HG03575 (cell line): Measurements from ENCODE around the gene ZNF221.
A peak's percentile ranks its signal among the peaks of the same experiment; 100 is the strongest.
"Not testable (repeated sequence)": the region's sequence is repeated elsewhere in the genome, so short reads cannot be mapped to it uniquely, and the experiment has no call there.

Source experiments
- ATAC-seq: cut with Tn5 transposase; IDR thresholded peaks from one replicate; pipeline ENCODE4 v1.9.1; 2021; ENCODE audit not compliant: unreplicated experiment, insufficient number of reproducible peaks, low FRiP score; ENCODE audit errors: extremely low read depth

The ZNF221 gene

DNA sequence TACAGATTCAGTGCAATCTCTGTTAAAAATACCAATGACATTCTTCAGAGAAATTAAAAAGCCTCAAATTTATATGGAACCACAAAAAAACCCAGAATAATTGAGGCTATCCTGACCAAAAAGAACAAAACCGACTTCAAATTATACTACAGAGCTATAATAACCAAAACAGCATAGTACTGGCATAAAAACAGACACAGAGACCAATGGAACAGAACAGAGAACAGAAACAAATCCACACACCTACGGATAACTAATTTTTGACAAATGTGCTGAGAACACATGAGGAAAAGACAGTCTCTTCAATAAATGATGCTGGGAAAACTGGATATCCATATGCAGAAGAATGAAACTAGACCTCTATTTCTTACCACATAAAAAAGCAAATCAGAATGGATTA is 1.2 kb upstream of the ZNF221 start:
- not testable (repeated sequence) for ATAC-seq

GRCh38 chr19:43956827-43957226 is 5.8 kb downstream of the ZNF221 start:
- no peak for ATAC-seq

- no peak for ATAC-seq
These were observed 6.9 kb downstream of the ZNF221 start for GRCh38 chr19:43957891-43958290.

DNA sequence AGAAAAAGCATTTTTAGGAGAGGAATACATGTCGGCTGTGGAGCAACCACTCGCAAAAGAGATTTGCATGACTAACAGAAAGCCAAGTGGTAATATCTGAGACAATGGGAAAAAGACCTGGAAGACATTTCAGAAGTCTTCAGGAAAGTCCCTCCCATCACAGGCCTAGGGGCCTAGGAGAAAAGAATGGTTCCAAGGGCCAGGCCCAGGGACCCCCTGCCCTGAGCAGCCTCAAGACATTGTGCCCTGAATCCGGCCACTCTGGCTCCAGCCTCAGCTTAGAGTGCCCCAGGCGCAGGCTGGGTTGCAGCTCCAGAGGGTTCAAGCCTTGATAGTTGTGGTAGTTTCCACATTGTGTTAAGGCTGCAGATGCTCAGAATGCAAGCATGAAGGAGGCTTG is 9.4 kb downstream of the ZNF221 start:
- no peak for ATAC-seq

GRCh38 chr19:43966079-43966694 is 15.2 kb downstream of the ZNF221 start:
- ATAC-seq: no peak

- ATAC-seq: no peak
These were observed 25.7 kb downstream of the ZNF221 start for GRCh38 chr19:43976732-43977131.

- ATAC-seq: no peak
These were observed 32.5 kb downstream of the ZNF221 start for GRCh38 chr19:43983544-43983911.

GRCh38 chr19:43983912-43984686 is 33.1 kb downstream of the ZNF221 start, which contains the start of gene ZNF155:
Gene ZNF155, plus strand, starts transcription at chr19:43984188. Its CDS starts 4,356 bp downstream, at chr19:43988544.
- no peak for ATAC-seq

- no peak for ATAC-seq
These were observed 33.6 kb downstream of the ZNF221 start for GRCh38 chr19:43984687-43985000.

DNA sequence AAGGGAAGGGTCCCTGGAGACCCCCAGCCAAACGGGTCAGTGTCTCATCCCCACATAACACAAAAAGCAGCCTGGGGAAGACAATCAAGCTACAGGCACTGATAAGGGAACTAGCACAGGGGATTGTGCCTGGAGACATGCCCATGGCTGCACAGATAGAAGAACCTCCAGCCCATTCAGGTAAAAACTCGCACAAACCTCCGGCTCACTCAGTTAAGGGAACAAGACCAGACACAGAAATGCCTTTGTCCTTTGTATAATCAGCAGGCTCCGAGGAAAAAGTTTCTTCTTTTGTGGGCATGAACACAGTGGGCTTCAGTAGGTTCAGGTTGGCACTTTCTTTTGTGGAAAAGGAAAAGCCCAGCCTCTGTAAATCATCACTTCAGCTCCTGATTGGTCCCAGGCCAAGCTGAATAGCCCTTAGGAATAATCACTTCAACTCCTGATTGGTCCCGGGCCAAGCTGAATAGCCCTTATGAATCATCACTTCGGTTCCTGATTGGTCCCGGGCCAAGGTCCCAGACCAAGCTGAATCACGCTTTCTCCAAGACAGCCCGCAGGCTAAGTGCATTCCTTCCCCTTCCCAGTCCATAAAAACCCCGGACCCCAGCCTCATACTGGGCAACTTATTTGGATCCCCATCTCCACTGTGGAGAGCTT is 46.7 kb downstream of the ZNF221 start:
- ATAC-seq: no peak

GRCh38 chr19:44002212-44002565 is 51.2 kb downstream of the ZNF221 start:
- ATAC-seq: no peak

DNA sequence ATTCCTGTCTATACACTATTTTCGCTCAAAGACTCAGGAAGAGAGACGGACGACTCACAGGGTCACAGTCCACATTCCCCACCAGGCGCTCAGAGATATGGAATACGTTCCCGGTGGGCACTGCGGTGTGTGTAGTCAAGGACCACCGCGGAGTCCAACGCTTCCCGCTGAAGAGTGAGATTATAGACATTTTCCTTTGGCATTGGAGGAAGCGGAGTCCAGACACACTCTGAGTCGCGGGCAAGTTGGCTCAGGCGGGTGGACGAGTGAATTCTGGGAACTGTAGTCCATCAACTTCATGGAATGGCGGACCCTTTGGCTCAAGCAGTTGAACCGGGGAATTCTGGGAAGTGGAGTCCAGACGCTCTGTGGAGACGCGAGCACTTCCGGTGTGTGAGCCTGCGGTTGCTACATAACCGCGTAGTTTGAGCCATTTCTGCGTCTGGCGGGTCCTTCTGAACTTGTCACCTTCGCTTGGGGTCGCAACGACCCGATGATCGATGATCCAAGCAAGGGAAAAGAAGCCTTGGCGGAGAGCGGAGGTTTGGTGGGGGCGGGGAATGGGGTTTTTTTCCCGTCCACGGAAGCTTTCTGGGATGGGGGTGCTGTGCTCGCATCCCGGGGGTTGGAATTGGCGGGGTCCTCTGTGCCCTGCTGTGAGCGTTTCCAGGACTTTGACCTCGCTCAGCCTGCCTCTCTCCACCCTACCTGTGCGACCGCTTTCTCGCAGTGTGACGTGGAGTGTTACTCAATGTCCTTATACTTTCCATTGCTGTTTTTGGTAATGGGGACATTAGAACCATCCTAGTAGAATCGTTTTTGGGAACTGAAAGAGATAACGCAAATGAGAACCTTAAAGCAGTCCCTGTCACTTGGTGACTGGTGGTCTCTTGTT is 51.8 kb downstream of the ZNF221 start, which contains the start of gene ZNF230:
TSS of gene ZNF230 (plus strand) at position 392 of the 895 bp plus-strand sequence. CDS start 4,122 bp downstream, outside the sequence.
- ATAC-seq: peak; percentile 69

DNA sequence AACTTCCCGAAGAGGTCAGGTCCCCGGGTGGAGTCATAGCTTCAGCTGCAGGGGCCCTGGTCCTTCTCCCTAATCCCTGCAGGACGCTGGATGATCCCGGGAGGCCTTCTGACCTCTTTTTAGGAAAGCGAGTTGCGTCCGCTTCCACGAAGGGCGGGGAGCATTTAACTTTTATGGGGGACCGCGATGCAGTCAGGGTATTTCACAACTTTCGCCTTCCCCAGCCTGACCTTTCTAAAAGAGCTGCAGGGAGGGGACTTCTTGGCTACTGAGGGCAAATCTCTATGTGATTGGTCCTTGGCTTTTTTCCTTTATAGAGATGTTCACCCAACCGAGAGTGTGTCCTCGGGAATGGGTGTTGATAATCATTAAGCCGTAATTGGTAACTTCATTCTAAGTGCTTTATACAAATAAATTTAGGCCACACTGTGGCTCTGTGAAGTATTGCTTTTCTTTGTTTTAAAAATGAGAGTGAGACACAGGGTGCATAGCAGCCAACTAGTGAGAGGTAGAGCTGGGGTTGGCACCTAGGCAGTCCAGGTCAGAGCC is 52.5 kb downstream of the ZNF221 start:
- no peak for ATAC-seq

- no peak for ATAC-seq
These were observed 54.9 kb downstream of the ZNF221 start for GRCh38 chr19:44005973-44006372.

GRCh38 chr19:44007473-44007872 is 56.4 kb downstream of the ZNF221 start:
- no peak for ATAC-seq

DNA sequence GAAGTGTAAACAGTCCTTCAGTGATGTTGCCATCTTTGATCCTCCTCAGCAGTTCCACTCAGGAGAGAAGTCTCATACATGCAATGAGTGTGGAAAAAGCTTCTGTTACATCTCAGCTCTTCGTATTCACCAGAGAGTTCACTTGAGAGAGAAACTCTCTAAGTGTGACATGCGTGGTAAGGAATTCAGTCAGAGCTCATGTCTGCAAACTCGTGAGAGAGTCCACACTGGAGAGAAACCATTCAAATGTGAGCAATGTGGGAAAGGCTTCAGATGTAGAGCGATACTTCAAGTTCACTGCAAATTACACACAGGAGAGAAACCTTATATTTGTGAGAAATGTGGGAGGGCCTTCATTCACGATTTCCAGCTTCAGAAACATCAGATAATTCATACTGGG is 59.4 kb downstream of the ZNF221 start:
- no peak for ATAC-seq
